Measurements from ENCODE around the gene CD14.

The CD14 gene

DNA sequence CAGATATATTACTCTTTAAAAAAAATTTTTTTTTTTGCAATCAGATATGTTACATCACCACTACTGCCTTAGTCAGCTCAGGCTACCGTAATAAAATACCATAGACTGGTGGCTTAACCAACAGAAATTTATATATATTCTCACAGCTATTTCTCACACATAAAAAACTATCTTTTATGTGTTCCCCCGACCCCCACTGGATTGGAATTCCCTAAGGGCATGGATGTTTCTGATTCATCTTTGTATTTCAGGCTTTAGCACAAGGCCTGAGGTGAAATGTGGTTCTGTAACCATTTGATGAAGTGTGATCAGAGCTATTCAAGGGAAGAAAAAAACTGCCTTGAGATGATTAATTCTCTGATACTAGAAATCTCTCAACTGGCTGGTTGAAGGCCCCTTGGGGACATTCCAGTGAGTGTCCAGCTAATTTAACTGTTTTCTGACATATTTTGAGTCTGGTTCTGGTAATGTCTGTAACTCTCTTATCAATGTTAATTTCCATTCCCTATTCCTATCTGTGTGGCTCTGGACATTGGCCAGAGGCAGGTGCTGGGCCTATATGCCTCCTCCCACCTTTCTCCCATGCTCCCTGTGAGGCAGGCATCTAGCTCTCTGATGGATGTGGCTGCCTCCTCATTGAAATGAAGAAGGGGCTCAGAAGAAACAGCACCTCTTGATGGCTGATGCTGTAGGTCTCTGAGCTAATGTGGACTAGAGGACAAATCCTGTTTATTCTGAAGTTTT is 2.5 kb downstream of the CD14 start:
- H3K36me3 ChIP-seq (ENCODE audit: control insufficient read depth in 2 of 2, insufficient read depth in 1 of 2, low read length in 2 of 2) = no peaks in the 10 kb centered on the region
- POLR2A ChIA-PET = interaction anchor here (1.5 kb wide), 1 partner anchor 17 kb away, joined by 8 read pairs; the partner anchor contains the start of genes IK and NDUFA2
- CTCF ChIA-PET = interaction anchor here (0.6 to 0.7 kb wide), 3 partner anchors 17 to 258 kb away, joined by 3 to 4 read pairs (median 3); no protein-coding TSS in a partner anchor
- no peak overlapping the region for H3K4me3 ChIP-seq (ENCODE audit: low read depth, low read length)
- no peaks in the 10 kb centered on the region; the same call in 1 of the 2 replicates for H3K9me3 ChIP-seq (ENCODE audit: control insufficient read depth, insufficient read depth, low read depth, low read length)
- H3K4me1 ChIP-seq (ENCODE audit: control insufficient read depth, insufficient read depth, low read length) = no peaks in the 10 kb centered on the region
- TF ChIP-seq, protein P1, sequence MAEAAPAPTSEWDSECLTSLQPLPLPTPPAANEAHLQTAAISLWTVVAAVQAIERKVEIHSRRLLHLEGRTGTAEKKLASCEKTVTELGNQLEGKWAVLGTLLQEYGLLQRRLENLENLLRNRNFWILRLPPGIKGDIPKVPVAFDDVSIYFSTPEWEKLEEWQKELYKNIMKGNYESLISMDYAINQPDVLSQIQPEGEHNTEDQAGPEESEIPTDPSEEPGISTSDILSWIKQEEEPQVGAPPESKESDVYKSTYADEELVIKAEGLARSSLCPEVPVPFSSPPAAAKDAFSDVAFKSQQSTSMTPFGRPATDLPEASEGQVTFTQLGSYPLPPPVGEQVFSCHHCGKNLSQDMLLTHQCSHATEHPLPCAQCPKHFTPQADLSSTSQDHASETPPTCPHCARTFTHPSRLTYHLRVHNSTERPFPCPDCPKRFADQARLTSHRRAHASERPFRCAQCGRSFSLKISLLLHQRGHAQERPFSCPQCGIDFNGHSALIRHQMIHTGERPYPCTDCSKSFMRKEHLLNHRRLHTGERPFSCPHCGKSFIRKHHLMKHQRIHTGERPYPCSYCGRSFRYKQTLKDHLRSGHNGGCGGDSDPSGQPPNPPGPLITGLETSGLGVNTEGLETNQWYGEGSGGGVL (tag by site-specific recombination; IDR thresholded peaks at IDR 0.05) = no peak
- TF ChIP-seq ZNF23 (tag by site-specific recombination; IDR thresholded peaks at IDR 0.05; ENCODE audit: borderline replicate concordance) (no peak), ZNF114 (tag by site-specific recombination; IDR thresholded peaks at IDR 0.05) (no peak), ZNF623 (tag by site-specific recombination; IDR thresholded peaks at IDR 0.05) (no peak), ZNF155 (tag by site-specific recombination; IDR thresholded peaks at IDR 0.05) (no peak), ZNF558 (tag by site-specific recombination; IDR thresholded peaks at IDR 0.05) (no peak), ZNF404 (tag by site-specific recombination; IDR thresholded peaks at IDR 0.05) (no peak), ZNF184 (tag by site-specific recombination; IDR thresholded peaks at IDR 0.05) (no peak), ZNF311 (tag by site-specific recombination; IDR thresholded peaks at IDR 0.05; ENCODE audit: borderline replicate concordance) (no peak)
- TF ChIP-seq, protein P2, sequence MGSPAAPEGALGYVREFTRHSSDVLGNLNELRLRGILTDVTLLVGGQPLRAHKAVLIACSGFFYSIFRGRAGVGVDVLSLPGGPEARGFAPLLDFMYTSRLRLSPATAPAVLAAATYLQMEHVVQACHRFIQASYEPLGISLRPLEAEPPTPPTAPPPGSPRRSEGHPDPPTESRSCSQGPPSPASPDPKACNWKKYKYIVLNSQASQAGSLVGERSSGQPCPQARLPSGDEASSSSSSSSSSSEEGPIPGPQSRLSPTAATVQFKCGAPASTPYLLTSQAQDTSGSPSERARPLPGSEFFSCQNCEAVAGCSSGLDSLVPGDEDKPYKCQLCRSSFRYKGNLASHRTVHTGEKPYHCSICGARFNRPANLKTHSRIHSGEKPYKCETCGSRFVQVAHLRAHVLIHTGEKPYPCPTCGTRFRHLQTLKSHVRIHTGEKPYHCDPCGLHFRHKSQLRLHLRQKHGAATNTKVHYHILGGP (tag by site-specific recombination; IDR thresholded peaks at IDR 0.05) = no peak
- TF ChIP-seq, protein P3, sequence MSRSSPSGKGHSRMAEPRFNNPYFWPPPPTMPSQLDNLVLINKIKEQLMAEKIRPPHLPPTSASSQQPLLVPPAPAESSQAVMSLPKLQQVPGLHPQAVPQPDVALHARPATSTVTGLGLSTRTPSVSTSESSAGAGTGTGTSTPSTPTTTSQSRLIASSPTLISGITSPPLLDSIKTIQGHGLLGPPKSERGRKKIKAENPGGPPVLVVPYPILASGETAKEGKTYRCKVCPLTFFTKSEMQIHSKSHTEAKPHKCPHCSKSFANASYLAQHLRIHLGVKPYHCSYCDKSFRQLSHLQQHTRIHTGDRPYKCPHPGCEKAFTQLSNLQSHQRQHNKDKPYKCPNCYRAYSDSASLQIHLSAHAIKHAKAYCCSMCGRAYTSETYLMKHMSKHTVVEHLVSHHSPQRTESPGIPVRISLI (tag by site-specific recombination; IDR thresholded peaks at IDR 0.05) = no peak
- TF ChIP-seq, protein P4, sequence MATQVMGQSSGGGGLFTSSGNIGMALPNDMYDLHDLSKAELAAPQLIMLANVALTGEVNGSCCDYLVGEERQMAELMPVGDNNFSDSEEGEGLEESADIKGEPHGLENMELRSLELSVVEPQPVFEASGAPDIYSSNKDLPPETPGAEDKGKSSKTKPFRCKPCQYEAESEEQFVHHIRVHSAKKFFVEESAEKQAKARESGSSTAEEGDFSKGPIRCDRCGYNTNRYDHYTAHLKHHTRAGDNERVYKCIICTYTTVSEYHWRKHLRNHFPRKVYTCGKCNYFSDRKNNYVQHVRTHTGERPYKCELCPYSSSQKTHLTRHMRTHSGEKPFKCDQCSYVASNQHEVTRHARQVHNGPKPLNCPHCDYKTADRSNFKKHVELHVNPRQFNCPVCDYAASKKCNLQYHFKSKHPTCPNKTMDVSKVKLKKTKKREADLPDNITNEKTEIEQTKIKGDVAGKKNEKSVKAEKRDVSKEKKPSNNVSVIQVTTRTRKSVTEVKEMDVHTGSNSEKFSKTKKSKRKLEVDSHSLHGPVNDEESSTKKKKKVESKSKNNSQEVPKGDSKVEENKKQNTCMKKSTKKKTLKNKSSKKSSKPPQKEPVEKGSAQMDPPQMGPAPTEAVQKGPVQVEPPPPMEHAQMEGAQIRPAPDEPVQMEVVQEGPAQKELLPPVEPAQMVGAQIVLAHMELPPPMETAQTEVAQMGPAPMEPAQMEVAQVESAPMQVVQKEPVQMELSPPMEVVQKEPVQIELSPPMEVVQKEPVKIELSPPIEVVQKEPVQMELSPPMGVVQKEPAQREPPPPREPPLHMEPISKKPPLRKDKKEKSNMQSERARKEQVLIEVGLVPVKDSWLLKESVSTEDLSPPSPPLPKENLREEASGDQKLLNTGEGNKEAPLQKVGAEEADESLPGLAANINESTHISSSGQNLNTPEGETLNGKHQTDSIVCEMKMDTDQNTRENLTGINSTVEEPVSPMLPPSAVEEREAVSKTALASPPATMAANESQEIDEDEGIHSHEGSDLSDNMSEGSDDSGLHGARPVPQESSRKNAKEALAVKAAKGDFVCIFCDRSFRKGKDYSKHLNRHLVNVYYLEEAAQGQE (tag by site-specific recombination; IDR thresholded peaks at IDR 0.05) = no peak
- TF ChIP-seq, protein P5, sequence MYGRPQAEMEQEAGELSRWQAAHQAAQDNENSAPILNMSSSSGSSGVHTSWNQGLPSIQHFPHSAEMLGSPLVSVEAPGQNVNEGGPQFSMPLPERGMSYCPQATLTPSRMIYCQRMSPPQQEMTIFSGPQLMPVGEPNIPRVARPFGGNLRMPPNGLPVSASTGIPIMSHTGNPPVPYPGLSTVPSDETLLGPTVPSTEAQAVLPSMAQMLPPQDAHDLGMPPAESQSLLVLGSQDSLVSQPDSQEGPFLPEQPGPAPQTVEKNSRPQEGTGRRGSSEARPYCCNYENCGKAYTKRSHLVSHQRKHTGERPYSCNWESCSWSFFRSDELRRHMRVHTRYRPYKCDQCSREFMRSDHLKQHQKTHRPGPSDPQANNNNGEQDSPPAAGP (tag by site-specific recombination; IDR thresholded peaks at IDR 0.05) = no peak
- no peak overlapping the region for H3K27ac ChIP-seq (ENCODE audit: extremely low read depth, low read depth, low read length)

DNA sequence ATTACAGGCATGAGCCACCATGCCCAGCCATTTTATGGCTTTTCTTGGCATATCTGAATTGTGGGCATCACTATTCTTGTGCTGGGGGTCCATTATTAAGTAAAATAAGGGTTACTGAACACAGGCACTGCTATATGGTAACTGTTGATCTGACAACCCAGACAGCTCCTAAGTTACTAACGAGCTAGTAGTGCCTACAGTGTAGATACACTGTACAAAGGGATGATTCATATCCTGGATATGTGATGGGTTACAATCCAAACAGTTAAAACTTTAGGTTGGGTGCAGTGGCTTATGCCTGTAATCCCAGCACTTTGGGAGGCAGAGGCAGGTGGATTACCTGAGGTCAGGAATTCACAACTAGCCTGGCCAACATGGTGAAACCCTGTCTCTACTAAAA is 4.3 kb downstream of the CD14 start:
- CTCF ChIA-PET = no interaction called here
- POLR2A ChIA-PET = no interaction called here
- no peaks in the 10 kb centered on the region for H3K36me3 ChIP-seq (ENCODE audit: control insufficient read depth in 2 of 2, insufficient read depth in 1 of 2, low read length in 2 of 2)
- no peak overlapping the region for H3K4me3 ChIP-seq (ENCODE audit: low read depth, low read length)
- H3K4me1 ChIP-seq (ENCODE audit: control insufficient read depth, insufficient read depth, low read length) = no peaks in the 10 kb centered on the region
- H3K9me3 ChIP-seq (ENCODE audit: control insufficient read depth, insufficient read depth, low read depth, low read length) = no peaks in the 10 kb centered on the region; the same call in 1 of the 2 replicates
- no peak overlapping the region for H3K27ac ChIP-seq (ENCODE audit: extremely low read depth, low read depth, low read length)
- TF ChIP-seq, protein P6, sequence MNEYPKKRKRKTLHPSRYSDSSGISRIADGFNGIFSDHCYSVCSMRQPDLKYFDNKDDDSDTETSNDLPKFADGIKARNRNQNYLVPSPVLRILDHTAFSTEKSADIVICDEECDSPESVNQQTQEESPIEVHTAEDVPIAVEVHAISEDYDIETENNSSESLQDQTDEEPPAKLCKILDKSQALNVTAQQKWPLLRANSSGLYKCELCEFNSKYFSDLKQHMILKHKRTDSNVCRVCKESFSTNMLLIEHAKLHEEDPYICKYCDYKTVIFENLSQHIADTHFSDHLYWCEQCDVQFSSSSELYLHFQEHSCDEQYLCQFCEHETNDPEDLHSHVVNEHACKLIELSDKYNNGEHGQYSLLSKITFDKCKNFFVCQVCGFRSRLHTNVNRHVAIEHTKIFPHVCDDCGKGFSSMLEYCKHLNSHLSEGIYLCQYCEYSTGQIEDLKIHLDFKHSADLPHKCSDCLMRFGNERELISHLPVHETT (tag by site-specific recombination; IDR thresholded peaks at IDR 0.05) = no peak
- TF ChIP-seq KLF1 (tag by site-specific recombination; IDR thresholded peaks at IDR 0.05) (no peak), BCL11A (tag by site-specific recombination; IDR thresholded peaks at IDR 0.05; ENCODE audit: low read depth) (no peak), OSR2 (tag by site-specific recombination; IDR thresholded peaks at IDR 0.05) (no peak), ZNF76 (tag by site-specific recombination; IDR thresholded peaks at IDR 0.05; ENCODE audit: borderline replicate concordance, low read depth) (no peak), ZBTB21 (tag by site-specific recombination; IDR thresholded peaks at IDR 0.05) (no peak), ZNF24 (tag by site-specific recombination; IDR thresholded peaks at IDR 0.05) (no peak)
- TF ChIP-seq, protein P7, sequence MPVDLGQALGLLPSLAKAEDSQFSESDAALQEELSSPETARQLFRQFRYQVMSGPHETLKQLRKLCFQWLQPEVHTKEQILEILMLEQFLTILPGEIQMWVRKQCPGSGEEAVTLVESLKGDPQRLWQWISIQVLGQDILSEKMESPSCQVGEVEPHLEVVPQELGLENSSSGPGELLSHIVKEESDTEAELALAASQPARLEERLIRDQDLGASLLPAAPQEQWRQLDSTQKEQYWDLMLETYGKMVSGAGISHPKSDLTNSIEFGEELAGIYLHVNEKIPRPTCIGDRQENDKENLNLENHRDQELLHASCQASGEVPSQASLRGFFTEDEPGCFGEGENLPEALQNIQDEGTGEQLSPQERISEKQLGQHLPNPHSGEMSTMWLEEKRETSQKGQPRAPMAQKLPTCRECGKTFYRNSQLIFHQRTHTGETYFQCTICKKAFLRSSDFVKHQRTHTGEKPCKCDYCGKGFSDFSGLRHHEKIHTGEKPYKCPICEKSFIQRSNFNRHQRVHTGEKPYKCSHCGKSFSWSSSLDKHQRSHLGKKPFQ (tag by site-specific recombination; IDR thresholded peaks at IDR 0.05) = no peak

Data from HEK293 (cell line).